HG03103 (cell line): ENCODE data around the gene BRS3.

Source experiments
- ATAC-seq: cut with Tn5 transposase; IDR thresholded peaks from one replicate; pipeline ENCODE4 v1.9.1; 2021; ENCODE audit warnings: low read depth; ENCODE audit not compliant: unreplicated experiment

Gene BRS3

GRCh38 chrX:136493011-136493410 lies 5.3 kb downstream of the BRS3 start:
- ATAC-seq, result no peak

GRCh38 chrX:136495043-136495442 lies 7.3 kb downstream of the BRS3 start:
- no peak for ATAC-seq

DNA sequence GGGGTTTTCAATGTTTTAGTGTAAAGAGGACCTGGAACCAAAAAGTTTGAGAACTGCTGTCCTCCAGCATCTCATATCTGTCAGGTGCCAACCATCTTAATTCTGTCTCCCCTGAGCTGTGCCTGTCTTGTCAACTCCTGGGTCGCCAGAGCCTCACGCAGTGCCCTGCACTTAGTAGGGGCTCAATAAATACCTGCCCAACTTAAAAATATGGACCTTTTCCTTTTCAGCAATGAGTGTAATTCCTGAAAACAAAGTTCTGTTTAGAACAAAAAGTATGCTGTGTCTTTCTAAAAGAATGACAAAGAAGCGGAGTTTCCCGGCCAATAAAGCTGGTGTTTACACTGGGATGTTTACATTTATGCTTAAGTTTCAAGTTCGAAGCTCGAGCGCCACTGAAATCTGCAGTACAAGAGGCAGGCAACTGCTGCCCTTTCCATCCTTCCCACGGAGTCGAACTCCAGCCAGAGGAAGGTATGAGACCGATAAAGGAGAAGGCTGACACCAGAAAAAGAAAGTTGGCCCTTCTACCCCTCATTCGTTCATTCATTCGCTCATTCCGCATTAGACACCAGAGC lies 8.5 kb downstream of the BRS3 start:
- no peak for ATAC-seq

GRCh38 chrX:136496764-136497555 lies 9.2 kb downstream of the BRS3 start:
- ATAC-seq, result peak; percentile 77

DNA sequence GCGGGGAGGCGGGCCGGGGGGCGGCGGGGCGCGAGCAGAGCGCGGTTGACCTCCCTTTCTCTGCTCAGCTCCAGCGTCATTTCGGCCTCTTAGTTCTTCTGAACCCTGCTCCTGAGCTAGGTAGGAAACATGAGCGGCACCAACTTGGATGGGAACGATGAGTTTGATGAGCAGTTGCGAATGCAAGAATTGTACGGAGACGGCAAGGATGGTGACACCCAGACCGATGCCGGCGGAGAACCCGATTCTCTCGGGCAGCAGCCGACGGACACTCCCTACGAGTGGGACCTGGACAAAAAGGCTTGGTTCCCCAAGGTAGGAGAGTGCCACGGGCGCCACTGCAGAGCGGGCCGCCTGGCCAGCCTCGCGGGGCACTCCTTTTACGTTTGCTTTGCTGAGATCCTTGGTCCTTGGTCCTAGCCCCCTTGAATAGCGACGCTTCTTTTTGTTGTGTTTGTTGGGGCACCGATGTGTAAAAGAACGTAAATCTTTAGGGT lies 9.9 kb downstream of the BRS3 start, which contains the start of gene HTATSF1:
TSS of gene HTATSF1 (plus strand) at position 37 of the 497 bp plus-strand sequence. CDS start at position 130, 93 bp downstream.
- peak; percentile 12 for ATAC-seq

- ATAC-seq, result no peak
Measured at GRCh38 chrX:136519069-136519468, 31.3 kb downstream of the BRS3 start.

GRCh38 chrX:136523770-136524169 lies 36.0 kb downstream of the BRS3 start:
- ATAC-seq, result no peak

- ATAC-seq, result no peak
Measured at GRCh38 chrX:136525738-136526606, 38.2 kb downstream of the BRS3 start.

- ATAC-seq, result no peak
Measured at GRCh38 chrX:136528645-136529315, 41.0 kb downstream of the BRS3 start.

DNA sequence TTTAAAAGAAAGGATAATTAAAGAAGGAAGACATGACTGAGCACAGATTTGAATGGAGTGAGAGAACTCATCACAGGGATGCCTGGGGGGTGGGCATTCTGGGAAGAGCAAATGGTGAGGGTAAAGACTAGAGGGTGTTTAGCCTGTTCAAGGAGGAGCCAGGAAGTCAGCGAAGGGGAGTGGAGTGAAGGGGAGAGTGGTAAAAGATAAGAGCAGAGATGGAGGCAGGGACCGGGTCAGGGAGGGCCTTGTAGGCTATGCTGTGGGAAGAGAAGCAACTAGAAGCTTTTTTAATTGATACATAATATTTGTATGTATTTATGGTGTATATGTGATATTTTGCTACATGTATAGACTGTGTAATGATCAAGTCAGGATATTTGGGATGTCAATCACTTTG lies 42.0 kb downstream of the BRS3 start:
- no peak for ATAC-seq

DNA sequence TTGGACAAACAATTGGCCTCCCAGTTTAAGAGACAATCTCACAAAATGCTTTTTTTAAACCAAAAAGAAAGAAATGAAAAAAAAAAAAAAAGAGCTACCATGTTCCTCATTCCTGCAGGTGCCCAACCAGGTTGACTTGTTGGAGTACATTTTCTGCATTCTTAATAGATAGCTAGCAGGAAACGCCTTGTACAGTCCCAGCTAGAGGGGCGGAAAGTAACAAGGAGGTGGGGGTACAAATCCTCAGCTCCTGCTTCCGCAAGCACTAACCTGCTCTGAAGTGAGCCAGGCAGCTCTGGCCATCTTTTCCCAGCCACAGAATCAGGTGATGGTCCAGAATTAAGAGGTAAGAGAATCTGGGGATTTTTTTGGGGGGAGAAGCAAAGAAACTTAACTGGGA lies 44.2 kb downstream of the BRS3 start, which contains the start of gene VGLL1:
TSS of gene VGLL1 (plus strand) at position 265 of the 400 bp plus-strand sequence. CDS start 3,806 bp downstream, outside the sequence.
- no peak for ATAC-seq

- ATAC-seq, result no peak
Measured at GRCh38 chrX:136534131-136534530, 46.4 kb downstream of the BRS3 start.

GRCh38 chrX:136538811-136539210 lies 51.1 kb downstream of the BRS3 start:
- no peak for ATAC-seq

DNA sequence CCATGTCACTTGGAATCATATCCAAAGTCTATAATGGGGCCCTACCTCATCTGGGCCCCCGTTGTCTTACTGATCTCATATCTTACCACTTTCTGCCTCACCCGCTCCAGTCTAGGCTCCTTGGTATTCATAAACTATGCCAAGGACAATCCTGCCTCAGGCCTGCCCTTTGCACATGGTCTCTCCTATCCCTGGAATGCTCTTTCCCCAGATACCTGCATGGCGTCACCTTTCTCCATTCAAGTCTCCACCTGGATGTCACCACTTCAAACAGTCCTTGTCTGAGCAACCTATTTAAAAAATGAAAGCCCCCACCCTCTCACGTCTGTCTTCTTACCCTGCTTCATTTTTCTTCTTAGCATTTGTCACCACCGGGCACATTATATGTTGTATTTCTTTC lies 52.5 kb downstream of the BRS3 start:
- no peak for ATAC-seq

DNA sequence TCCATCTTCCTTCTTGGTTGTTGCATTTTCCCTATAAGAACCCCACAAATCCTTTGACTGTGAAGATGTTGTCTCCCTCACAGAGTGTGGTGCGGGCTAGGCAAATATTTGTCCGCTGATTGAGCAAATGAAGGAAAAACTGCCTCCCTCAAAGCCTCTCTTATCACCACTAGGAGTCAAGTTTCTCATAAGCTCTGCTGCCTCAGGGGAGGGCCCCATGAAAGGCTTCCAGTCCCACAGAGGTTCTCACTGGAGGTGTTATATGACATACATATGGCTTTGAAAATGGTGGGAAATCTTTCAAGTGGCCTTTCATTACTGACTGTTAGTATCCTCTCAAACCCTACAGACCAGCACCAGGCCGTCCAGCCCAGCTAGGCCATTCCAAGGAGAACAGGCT lies 53.5 kb downstream of the BRS3 start:
- ATAC-seq, result no peak

GRCh38 chrX:136542281-136542680 lies 54.5 kb downstream of the BRS3 start:
- ATAC-seq, result no peak
